ENCODE data around the gene HTRA1.

DNA sequence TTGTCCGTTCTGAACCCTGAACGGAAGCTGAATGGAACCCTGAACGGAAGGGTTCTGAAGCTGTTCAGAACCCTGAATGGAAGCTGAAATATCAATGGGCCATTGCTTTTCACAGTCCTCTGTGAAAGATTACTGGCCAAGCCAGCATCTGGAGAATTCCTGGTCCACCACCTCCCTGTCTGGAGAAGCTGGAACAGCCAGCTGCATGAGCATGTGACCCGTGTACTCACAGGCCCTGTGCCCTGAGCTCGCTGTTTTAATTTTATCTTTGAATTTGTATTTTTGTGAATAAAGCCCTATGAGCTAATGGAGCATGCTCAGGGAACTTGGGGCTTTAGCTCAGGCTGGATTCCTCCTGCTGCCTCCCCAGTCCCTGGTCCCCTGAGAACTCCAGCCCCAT lies 37.2 kb downstream of the HTRA1 start:
- TF ChIP-seq POLR2A (IDR thresholded peaks at IDR 0.05; ENCODE audit: borderline replicate concordance, extremely low read depth, insufficient read depth, insufficient read length), result no peak
- no peak for TF ChIP-seq CEBPB (IDR thresholded peaks at IDR 0.05; ENCODE audit: low read depth)
- TF ChIP-seq, protein P1, sequence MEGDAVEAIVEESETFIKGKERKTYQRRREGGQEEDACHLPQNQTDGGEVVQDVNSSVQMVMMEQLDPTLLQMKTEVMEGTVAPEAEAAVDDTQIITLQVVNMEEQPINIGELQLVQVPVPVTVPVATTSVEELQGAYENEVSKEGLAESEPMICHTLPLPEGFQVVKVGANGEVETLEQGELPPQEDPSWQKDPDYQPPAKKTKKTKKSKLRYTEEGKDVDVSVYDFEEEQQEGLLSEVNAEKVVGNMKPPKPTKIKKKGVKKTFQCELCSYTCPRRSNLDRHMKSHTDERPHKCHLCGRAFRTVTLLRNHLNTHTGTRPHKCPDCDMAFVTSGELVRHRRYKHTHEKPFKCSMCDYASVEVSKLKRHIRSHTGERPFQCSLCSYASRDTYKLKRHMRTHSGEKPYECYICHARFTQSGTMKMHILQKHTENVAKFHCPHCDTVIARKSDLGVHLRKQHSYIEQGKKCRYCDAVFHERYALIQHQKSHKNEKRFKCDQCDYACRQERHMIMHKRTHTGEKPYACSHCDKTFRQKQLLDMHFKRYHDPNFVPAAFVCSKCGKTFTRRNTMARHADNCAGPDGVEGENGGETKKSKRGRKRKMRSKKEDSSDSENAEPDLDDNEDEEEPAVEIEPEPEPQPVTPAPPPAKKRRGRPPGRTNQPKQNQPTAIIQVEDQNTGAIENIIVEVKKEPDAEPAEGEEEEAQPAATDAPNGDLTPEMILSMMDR (IDR thresholded peaks at IDR 0.05 in 2 of 3, conservative IDR thresholded peaks at IDR 0.05 in 1 of 3; ENCODE audit: borderline replicate concordance in 1 of 3, insufficient read depth in 1 of 3, low read depth in 2 of 3, low read length in 2 of 3), result no peak
- TF ChIP-seq, protein P2, sequence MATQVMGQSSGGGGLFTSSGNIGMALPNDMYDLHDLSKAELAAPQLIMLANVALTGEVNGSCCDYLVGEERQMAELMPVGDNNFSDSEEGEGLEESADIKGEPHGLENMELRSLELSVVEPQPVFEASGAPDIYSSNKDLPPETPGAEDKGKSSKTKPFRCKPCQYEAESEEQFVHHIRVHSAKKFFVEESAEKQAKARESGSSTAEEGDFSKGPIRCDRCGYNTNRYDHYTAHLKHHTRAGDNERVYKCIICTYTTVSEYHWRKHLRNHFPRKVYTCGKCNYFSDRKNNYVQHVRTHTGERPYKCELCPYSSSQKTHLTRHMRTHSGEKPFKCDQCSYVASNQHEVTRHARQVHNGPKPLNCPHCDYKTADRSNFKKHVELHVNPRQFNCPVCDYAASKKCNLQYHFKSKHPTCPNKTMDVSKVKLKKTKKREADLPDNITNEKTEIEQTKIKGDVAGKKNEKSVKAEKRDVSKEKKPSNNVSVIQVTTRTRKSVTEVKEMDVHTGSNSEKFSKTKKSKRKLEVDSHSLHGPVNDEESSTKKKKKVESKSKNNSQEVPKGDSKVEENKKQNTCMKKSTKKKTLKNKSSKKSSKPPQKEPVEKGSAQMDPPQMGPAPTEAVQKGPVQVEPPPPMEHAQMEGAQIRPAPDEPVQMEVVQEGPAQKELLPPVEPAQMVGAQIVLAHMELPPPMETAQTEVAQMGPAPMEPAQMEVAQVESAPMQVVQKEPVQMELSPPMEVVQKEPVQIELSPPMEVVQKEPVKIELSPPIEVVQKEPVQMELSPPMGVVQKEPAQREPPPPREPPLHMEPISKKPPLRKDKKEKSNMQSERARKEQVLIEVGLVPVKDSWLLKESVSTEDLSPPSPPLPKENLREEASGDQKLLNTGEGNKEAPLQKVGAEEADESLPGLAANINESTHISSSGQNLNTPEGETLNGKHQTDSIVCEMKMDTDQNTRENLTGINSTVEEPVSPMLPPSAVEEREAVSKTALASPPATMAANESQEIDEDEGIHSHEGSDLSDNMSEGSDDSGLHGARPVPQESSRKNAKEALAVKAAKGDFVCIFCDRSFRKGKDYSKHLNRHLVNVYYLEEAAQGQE (IDR thresholded peaks at IDR 0.05; ENCODE audit: low read depth), result no peak
- no peak for TF ChIP-seq EZH2 (IDR thresholded peaks at IDR 0.05)
